A549 (cell line): ENCODE measurements around the gene NXN. TPM values are rescaled to one million over a fixed set of nuclear protein-coding genes. Genes with fewer than 3 reads are reported as not detected.
"Not testable (repeated sequence)": the region's sequence is repeated elsewhere in the genome, so short reads cannot be mapped to it uniquely, and the experiment has no call there.

Experiments used
- ATAC-seq, 2 experiments: fragments of 200-7000 bp in 1 of 2; fragments of >200 bp in 1 of 2; cut with Nextera tagmentation in 1 of 2; cut with Tn5 transposase in 1 of 2; 3 replicates each; pipeline versions ENCODE4 v1.8.0 to v1.9.1; 2018 to 2020; ENCODE audit warnings: mild to moderate bottlenecking in 1 of 2, moderate library complexity in 1 of 2
- CTCF ChIA-PET: fragments of 300-600 bp; sonication (Branson Sonifier 250); formaldehyde crosslinking; extraction: SDS; loops from one replicate; lab custom pipeline; 2021; ENCODE audit warnings: antibody characterized with exemption, inconsistent platforms; lab: Yijun Ruan, JAX
- POLR2A ChIA-PET: fragments of 350-600 bp; formaldehyde crosslinking; extraction: SDS; loops from one replicate; lab custom pipeline; 2021; ENCODE audit warnings: antibody characterized with exemption, inconsistent platforms; lab: Yijun Ruan, JAX
- DNase-seq, 2 experiments: peaks; one replicate each; pipeline versions ENCODE4 v3.0.0 to v3.0.0-alpha.2; 2011 to 2016; ENCODE audit warnings: low read depth in 1 of 2, low spot score in 1 of 2
- FAIRE-seq: peaks from 2 replicates; lab custom pipeline; 2011; peaks lifted over from hg19 to GRCh38; lab: Jason Lieb, UNC
- H3K27ac ChIP-seq, 2 experiments: fragments of >200 bp; sonication (Bioruptor Twin); formaldehyde crosslinking; 3 replicates each; pipeline ENCODE4 v1.5.1; 2016 to 2017
- H3K4me1 ChIP-seq: fragments of >200 bp; sonication (Bioruptor Twin); formaldehyde crosslinking; 3 replicates; pipeline ENCODE4 v1.6.1; 2016
- H3K4me2 ChIP-seq: fragments of >200 bp; sonication (Bioruptor Twin); formaldehyde crosslinking; 3 replicates; pipeline ENCODE4 v1.6.1; 2016
- H3K4me3 ChIP-seq: fragments of >200 bp; sonication (Bioruptor Twin); formaldehyde crosslinking; 3 replicates; pipeline ENCODE4 v1.5.1; 2016
- H3K9me3 ChIP-seq: fragments of >200 bp; sonication (Bioruptor Twin); formaldehyde crosslinking; 3 replicates; pipeline ENCODE4 v1.6.1; 2016
- CBX2 ChIP-seq: fragments of 200-600 bp; sonication (generic); IDR thresholded peaks from 2 replicates; pipeline ENCODE4 v1.6.1; 2016; ENCODE audit warnings: low read depth, mild to moderate bottlenecking, borderline replicate concordance
- CBX8 ChIP-seq: fragments of 200-600 bp; sonication (generic); IDR thresholded peaks from 2 replicates; pipeline ENCODE4 v1.6.1; 2016
- EHF ChIP-seq: fragments of 250-450 bp; sonication (Bioruptor Pico); IDR thresholded peaks from 2 replicates; pipeline ENCODE4 v1.5.0; 2020; ENCODE audit warnings: mild to moderate bottlenecking
- ESRRA ChIP-seq: fragments of 150-350 bp; IDR thresholded peaks from 2 replicates; pipeline ENCODE4 v1.6.1; 2014; ENCODE audit warnings: mild to moderate bottlenecking, low read length, borderline replicate concordance
- FOXS1 ChIP-seq: fragments of 250-450 bp; sonication (Bioruptor Pico); IDR thresholded peaks from 2 replicates; pipeline ENCODE4 v1.5.0; 2020; ENCODE audit warnings: mild to moderate bottlenecking, moderate library complexity
- GATA3 ChIP-seq: IDR thresholded peaks from 2 replicates; pipeline ENCODE4 v1.6.1; 2012; ENCODE audit warnings: borderline replicate concordance
- HOXB5 ChIP-seq: fragments of 250-450 bp; sonication (Bioruptor Pico); IDR thresholded peaks from 2 replicates; pipeline ENCODE4 v1.5.0; 2020; ENCODE audit warnings: mild to moderate bottlenecking, moderate library complexity
- JUN ChIP-seq, 2 experiments: fragments of >200 bp; sonication (Bioruptor Twin); formaldehyde crosslinking; IDR thresholded peaks; 2 replicates in 1 of 2; 3 replicates in 1 of 2; pipeline ENCODE4 v1.6.1; 2016 to 2017
- MAZ ChIP-seq: fragments of 150-350 bp; IDR thresholded peaks from 2 replicates; pipeline ENCODE4 v1.6.1; 2014; ENCODE audit warnings: antibody characterized with exemption, low read depth, low read length, borderline replicate concordance
- MYC ChIP-seq: IDR thresholded peaks from 2 replicates; pipeline ENCODE4 v1.6.1; 2012; ENCODE audit warnings: mild to moderate bottlenecking, inconsistent platforms, low read length, improper control_type of control experiment, borderline replicate concordance
- NPAS2 ChIP-seq: fragments of 250-450 bp; sonication (Bioruptor Pico); IDR thresholded peaks from 2 replicates; pipeline ENCODE4 v1.8.0; 2022; ENCODE audit warnings: mild to moderate bottlenecking, moderate library complexity, borderline replicate concordance
- NR3C1 ChIP-seq: fragments of >200 bp; sonication (Bioruptor Twin); formaldehyde crosslinking; IDR thresholded peaks from 3 replicates; pipeline ENCODE4 v1.6.1; 2017
- POLR2AphosphoS2 ChIP-seq: conservative IDR thresholded peaks from 2 replicates; pipeline ENCODE4 v1.6.1; 2012; ENCODE audit warnings: low read length, improper control_type of control experiment, inconsistent platforms
- SREBF2 ChIP-seq: fragments of 450-650 bp; IDR thresholded peaks from 2 replicates; pipeline ENCODE4 v1.6.1; 2014; ENCODE audit warnings: mild to moderate bottlenecking, moderate library complexity
- TP53 ChIP-seq: fragments of 250-450 bp; sonication (Bioruptor Pico); IDR thresholded peaks from 2 replicates; pipeline ENCODE4 v1.5.0; 2021; ENCODE audit warnings: mild to moderate bottlenecking, moderate library complexity
- WGBS: methylation state at CpG from one replicate; pipeline ENCODE4 v1.1.6; 2017; ENCODE audit errors: missing lambda C conversion rate; 5-methylcytosine and 5-hydroxymethylcytosine counted together
- polyA plus RNA-seq, 4 experiments: library from polyadenylated mRNA; depleted of rRNA in 3 of 4; stranded (reverse); fragments of >200 nt; fragmentation: RNase III in 1 of 4; extraction: RNeasy Plus Mini Kit Qiagen cat#74134 plus additional on column Dnase treatment in 1 of 4; gene quantifications; 2 replicates in 3 of 4; 3 replicates in 1 of 4; pipeline ENCODE4 v1.2.3, GENCODE V29; 2011 to 2017
- TF ChIP-seq, protein P1 (sequence below): fragments of >200 bp; sonication (Bioruptor Twin); formaldehyde crosslinking; IDR thresholded peaks from 3 replicates; pipeline ENCODE4 v1.6.1; 2016
- TF ChIP-seq, protein P2 (sequence below): fragments of 250-450 bp; sonication (Bioruptor Pico); IDR thresholded peaks from 2 replicates; pipeline ENCODE4 v1.5.0; 2021; ENCODE audit warnings: mild to moderate bottlenecking, moderate library complexity, borderline replicate concordance
- TF ChIP-seq, protein P3 (sequence below): IDR thresholded peaks from 2 replicates; pipeline ENCODE4 v1.6.1; 2012
- TF ChIP-seq, protein P4 (sequence below): fragments of >200 bp; sonication (Bioruptor Twin); formaldehyde crosslinking; IDR thresholded peaks from 3 replicates; pipeline ENCODE4 v1.5.1; 2016

Gene NXN
- polyA plus RNA-seq, 2 of the 4 experiments (the other 2 are of a cell fraction), result 24.6 to 31.1 TPM

- peak; percentile 52; the same call in 1 of the 2 replicates for TF ChIP-seq EHF (CRISPR knock-in tag)
- 0 out of 2 replicates have a peak, but pooled peaks have one; percentile 28 for TF ChIP-seq MAZ
- no peak for TF ChIP-seq JUN (IDR thresholded peaks at IDR 0.05)
- TF ChIP-seq, protein P1, sequence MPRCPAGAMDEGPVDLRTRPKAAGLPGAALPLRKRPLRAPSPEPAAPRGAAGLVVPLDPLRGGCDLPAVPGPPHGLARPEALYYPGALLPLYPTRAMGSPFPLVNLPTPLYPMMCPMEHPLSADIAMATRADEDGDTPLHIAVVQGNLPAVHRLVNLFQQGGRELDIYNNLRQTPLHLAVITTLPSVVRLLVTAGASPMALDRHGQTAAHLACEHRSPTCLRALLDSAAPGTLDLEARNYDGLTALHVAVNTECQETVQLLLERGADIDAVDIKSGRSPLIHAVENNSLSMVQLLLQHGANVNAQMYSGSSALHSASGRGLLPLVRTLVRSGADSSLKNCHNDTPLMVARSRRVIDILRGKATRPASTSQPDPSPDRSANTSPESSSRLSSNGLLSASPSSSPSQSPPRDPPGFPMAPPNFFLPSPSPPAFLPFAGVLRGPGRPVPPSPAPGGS, result no peak
- peak; percentile 25; the same call in 1 of the 2 replicates for TF ChIP-seq TP53 (CRISPR knock-in tag)
- TF ChIP-seq, protein P2, sequence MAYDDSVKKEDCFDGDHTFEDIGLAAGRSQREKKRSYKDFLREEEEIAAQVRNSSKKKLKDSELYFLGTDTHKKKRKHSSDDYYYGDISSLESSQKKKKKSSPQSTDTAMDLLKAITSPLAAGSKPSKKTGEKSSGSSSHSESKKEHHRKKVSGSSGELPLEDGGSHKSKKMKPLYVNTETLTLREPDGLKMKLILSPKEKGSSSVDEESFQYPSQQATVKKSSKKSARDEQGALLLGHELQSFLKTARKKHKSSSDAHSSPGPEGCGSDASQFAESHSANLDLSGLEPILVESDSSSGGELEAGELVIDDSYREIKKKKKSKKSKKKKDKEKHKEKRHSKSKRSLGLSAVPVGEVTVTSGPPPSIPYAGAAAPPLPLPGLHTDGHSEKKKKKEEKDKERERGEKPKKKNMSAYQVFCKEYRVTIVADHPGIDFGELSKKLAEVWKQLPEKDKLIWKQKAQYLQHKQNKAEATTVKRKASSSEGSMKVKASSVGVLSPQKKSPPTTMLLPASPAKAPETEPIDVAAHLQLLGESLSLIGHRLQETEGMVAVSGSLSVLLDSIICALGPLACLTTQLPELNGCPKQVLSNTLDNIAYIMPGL (CRISPR knock-in tag), result 0 out of 2 replicates have a peak, but pooled peaks have one; percentile 30
- TF ChIP-seq NR3C1, result no peak
- TF ChIP-seq FOXS1, result peak; percentile 27; the same call in 1 of the 2 replicates
- no peak for TF ChIP-seq CBX8
- TF ChIP-seq NPAS2, result no peak
- TF ChIP-seq, protein P3, sequence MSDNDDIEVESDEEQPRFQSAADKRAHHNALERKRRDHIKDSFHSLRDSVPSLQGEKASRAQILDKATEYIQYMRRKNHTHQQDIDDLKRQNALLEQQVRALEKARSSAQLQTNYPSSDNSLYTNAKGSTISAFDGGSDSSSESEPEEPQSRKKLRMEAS, result peak; percentile 92; the same call in 1 of the 2 replicates
- TF ChIP-seq ESRRA, result no peak
- peak; percentile 80; the same call in 1 of the 2 replicates for TF ChIP-seq MYC
- TF ChIP-seq GATA3, result 0 out of 2 replicates have a peak, but pooled peaks have one; percentile 9
- TF ChIP-seq HOXB5 (CRISPR knock-in tag), result peak; percentile 74; the same call in 1 of the 2 replicates
- POLR2A ChIA-PET, result interaction anchor here (1.3 to 1.7 kb wide), 3 partner anchors 14 to 36 kb away, joined by 3 to 6 read pairs (median 4); partner anchors contain the start of gene VPS53
- DNase-seq (peak; percentile 58 to 62), ATAC-seq (peak; percentile 47 to 56), FAIRE-seq (no peak)
- Histone ChIP-seq H3K9me3 (no peaks in the 10 kb centered on the region), H3K4me1 (peaks cover 10% of the 10 kb centered on the region), H3K27ac (peak overlapping the region; percentile 97 to 98), H3K4me3 (peak overlapping the region; percentile 97), H3K4me2 (peak overlapping the region; percentile 96)
- 7% methylated on average over 27 of the region's 49 CpGs for WGBS
- CTCF ChIA-PET, result interaction anchor here (0.6 to 6.1 kb wide), 14 partner anchors 8 to 245 kb away, joined by 3 to 41 read pairs (median 4); partner anchors contain the start of genes GLOD4, MRM3, NXN and TIMM22
Measured at GRCh38 chr17:751269-752001, 228.1 kb downstream of the NXN start.

GRCh38 chr17:750431-751037 lies 229.0 kb downstream of the NXN start:
- TF ChIP-seq, protein P4, sequence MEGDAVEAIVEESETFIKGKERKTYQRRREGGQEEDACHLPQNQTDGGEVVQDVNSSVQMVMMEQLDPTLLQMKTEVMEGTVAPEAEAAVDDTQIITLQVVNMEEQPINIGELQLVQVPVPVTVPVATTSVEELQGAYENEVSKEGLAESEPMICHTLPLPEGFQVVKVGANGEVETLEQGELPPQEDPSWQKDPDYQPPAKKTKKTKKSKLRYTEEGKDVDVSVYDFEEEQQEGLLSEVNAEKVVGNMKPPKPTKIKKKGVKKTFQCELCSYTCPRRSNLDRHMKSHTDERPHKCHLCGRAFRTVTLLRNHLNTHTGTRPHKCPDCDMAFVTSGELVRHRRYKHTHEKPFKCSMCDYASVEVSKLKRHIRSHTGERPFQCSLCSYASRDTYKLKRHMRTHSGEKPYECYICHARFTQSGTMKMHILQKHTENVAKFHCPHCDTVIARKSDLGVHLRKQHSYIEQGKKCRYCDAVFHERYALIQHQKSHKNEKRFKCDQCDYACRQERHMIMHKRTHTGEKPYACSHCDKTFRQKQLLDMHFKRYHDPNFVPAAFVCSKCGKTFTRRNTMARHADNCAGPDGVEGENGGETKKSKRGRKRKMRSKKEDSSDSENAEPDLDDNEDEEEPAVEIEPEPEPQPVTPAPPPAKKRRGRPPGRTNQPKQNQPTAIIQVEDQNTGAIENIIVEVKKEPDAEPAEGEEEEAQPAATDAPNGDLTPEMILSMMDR, result no peak
- TF ChIP-seq CBX2 (no peak), NR3C1 (no peak), POLR2AphosphoS2 (0 out of 2 replicates have a peak, but pooled peaks have one; percentile 12), SREBF2 (no peak)
- TF ChIP-seq, protein P2 (CRISPR knock-in tag), result no peak
- TF ChIP-seq, all 56 proteins: peak for 1
- ChIA-PET POLR2A (interaction anchor here (0.6 to 1.5 kb wide), 3 partner anchors 13 to 224 kb away, joined by 3 to 6 read pairs (median 3); partner anchors contain the start of gene VPS53), CTCF (interaction anchor here (0.6 to 6.1 kb wide), 13 partner anchors 9 to 339 kb away, joined by 3 to 41 read pairs (median 4); partner anchors contain the start of genes NXN and TIMM22)
- Histone ChIP-seq H3K9me3 (no peaks in the 10 kb centered on the region), H3K4me1 (peaks cover 10% of the 10 kb centered on the region), H3K4me2 (peak overlapping the region; percentile 96), H3K4me3 (peak overlapping the region; percentile 97), H3K27ac (peak overlapping the region; percentile 97 to 98)
- FAIRE-seq (no peak), ATAC-seq (no peak), DNase-seq (no peak)
- 79% methylated on average over 8 of the region's 8 CpGs for WGBS

DNA sequence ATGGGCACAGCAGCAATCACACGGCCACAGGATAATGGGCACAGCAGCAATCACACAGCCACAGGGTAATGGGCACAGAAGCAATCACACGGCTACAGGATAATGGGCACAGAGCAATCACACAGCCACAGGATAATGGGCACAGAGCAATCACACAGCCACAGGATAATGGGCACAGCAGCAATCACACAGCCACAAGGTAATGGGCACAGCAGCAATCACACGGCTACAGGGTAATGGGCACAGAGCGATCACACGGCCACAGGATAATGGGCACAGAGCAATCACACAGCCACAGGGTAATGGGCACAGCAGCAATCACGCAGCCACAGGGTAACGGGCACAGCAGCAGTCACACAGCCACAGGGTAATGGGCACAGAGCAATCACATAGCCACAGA lies 230.2 kb downstream of the NXN start:
- H3K4me2 ChIP-seq, FAIRE-seq, POLR2A ChIA-PET, DNase-seq, H3K9me3 ChIP-seq, ATAC-seq, H3K27ac ChIP-seq, H3K4me3 ChIP-seq: not testable (repeated sequence)
- peaks cover 10% of the 10 kb centered on the region for H3K4me1 ChIP-seq
- CTCF ChIA-PET, result interaction anchor here (1.5 to 6.1 kb wide), 3 partner anchors 231 to 337 kb away, joined by 8 to 41 read pairs (median 17); partner anchors contain the start of genes NXN and TIMM22
- WGBS, result 83% methylated on average over 7 of the region's 7 CpGs
